Measurements from ENCODE around the gene JAM3. TPM values are rescaled to one million over a fixed set of nuclear protein-coding genes. Genes with fewer than 3 reads are reported as not detected.

The JAM3 gene
- total and polyA plus RNA-seq, 10 of the 15 experiments (the other 5 are each of a cell fraction or from before 2014, with no cell fraction given) = 0.04 to 1.1 (median 0.32) TPM; not detected in 1

- no peak for TF ChIP-seq RCOR1 (conservative IDR thresholded peaks at IDR 0.05; ENCODE audit: low read depth, low read length)
- no peak for TF ChIP-seq SIX5 (IDR thresholded peaks at IDR 0.05; ENCODE audit: low read depth, low read length, severe bottlenecking)
- TF ChIP-seq E2F4 (IDR thresholded peaks at IDR 0.05; ENCODE audit: low read depth, low read length) = no peak
- no peak for TF ChIP-seq CHD2 (IDR thresholded peaks at IDR 0.05; ENCODE audit: borderline replicate concordance, low read depth, low read length)
- TF ChIP-seq MEF2B (IDR thresholded peaks at IDR 0.05; ENCODE audit: partially characterized antibody, poor library complexity, severe bottlenecking) = no peak
Observed at GRCh38 chr11:134145715-134146114, 76.8 kb downstream of the JAM3 start (continued).

GRCh38 chr11:134146598-134146997 is 77.7 kb downstream of the JAM3 start:
- no peak overlapping the region for H3K27ac ChIP-seq (ENCODE audit: control insufficient read depth, insufficient read depth)
- ChIA-PET RAD21 (ENCODE audit: unreplicated experiment) (no interaction called here), CTCF (no interaction called here), SMC1A (ENCODE audit: uncharacterized antibody, unreplicated experiment) (no interaction called here), POLR2A (interaction anchor here (0.6 kb wide), 1 partner anchor 203 kb away, joined by 3 read pairs; no protein-coding TSS in a partner anchor)
- FAIRE-seq = no peak
- in situ Hi-C loops (cut with MboI) = no loop called here
- H3K4me3 ChIP-seq = no peak overlapping the region
- H3K79me2 ChIP-seq (ENCODE audit: control insufficient read depth, insufficient read depth, low read length) = no peaks in the 10 kb centered on the region
- no peak for TF ChIP-seq SIX5 (IDR thresholded peaks at IDR 0.05; ENCODE audit: low read depth, low read length, severe bottlenecking)
- no peak for TF ChIP-seq MEF2A (IDR thresholded peaks at IDR 0.05; ENCODE audit: insufficient read depth, low read depth, low read length)
- no peak for TF ChIP-seq ZNF592 (IDR thresholded peaks at IDR 0.05)
- no peak for TF ChIP-seq FOXK2 (IDR thresholded peaks at IDR 0.05)
- no peak overlapping the region for H3K9ac ChIP-seq (ENCODE audit: control insufficient read depth, insufficient read depth, low read length)
- ATAC-seq = no peak
- peaks cover 0 to 11% of the 10 kb centered on the region in 2 experiments; a peak in 2 of 4 replicates for H3K36me3 ChIP-seq (ENCODE audit: control insufficient read depth in 2 of 2, insufficient read depth in 2 of 2, low read length in 1 of 2)
- H4K20me1 ChIP-seq (ENCODE audit: control insufficient read depth, insufficient read depth) = no peaks in the 10 kb centered on the region
- no peaks in the 10 kb centered on the region for H3K9me3 ChIP-seq (replicated peaks; ENCODE audit: control insufficient read depth, insufficient read depth, low read length)
- no peaks in the 10 kb centered on the region for H3K4me1 ChIP-seq (ENCODE audit: control insufficient read depth, insufficient read depth, low read length)
- intact Hi-C loops (cut with micrococcal nuclease; ENCODE audit: unreplicated experiment) = no loop called here
- H2AFZ ChIP-seq (ENCODE audit: control insufficient read depth, low read depth, low read length) = no peak overlapping the region
- no peak overlapping the region for H3K4me2 ChIP-seq (ENCODE audit: control insufficient read depth, insufficient read depth)
- no peaks in the 10 kb centered on the region for H3K27me3 ChIP-seq (replicated peaks in 1 of 2; ENCODE audit: control insufficient read depth in 2 of 2, insufficient read depth in 2 of 2, low read length in 1 of 2)
- DNase-seq (ENCODE audit: low read depth, low spot score) = no peak
- 97% methylated on average over 3 of the region's 3 CpGs for WGBS (ENCODE audit: insufficient coverage, insufficient replicate concordance, low lambda C conversion rate, missing lambda C conversion rate)
- BruUV-seq (replicated peaks) = no TSS peak

Measured in GM12878 (cell line).